DOHH2 (cell line): ENCODE measurements around the gene NKD1.

ENCODE experiments used
- H3F3A ChIP-seq: fragments of 200-600 bp; sonication (generic), shearing (Covaris generic); 2 replicates; pipeline ENCODE4 v1.6.0; 2016; ENCODE audit warnings: antibody characterized with exemption, mild to moderate bottlenecking; ENCODE audit not compliant: control insufficient read depth, insufficient read depth
- H3K27ac ChIP-seq: fragments of 200-600 bp; sonication (generic); 2 replicates; pipeline ENCODE4 v1.5.1; 2014; ENCODE audit warnings: low read depth, mild to moderate bottlenecking, low read length, moderate library complexity
- H3K27me3 ChIP-seq: fragments of 200-600 bp; sonication (generic); 2 replicates; pipeline ENCODE4 v1.6.1; 2014; ENCODE audit warnings: mild to moderate bottlenecking, low read length, mixed read lengths; ENCODE audit not compliant: control insufficient read depth
- H3K36me3 ChIP-seq: fragments of 200-600 bp; sonication (generic); 2 replicates; pipeline ENCODE4 v1.6.1; 2014; ENCODE audit warnings: mild to moderate bottlenecking, low read length, moderate library complexity, mixed read lengths; ENCODE audit not compliant: control insufficient read depth
- H3K4me1 ChIP-seq: fragments of 200-600 bp; sonication (generic); 2 replicates; pipeline ENCODE4 v1.6.1; 2014; ENCODE audit warnings: mild to moderate bottlenecking, low read length, mixed read lengths; ENCODE audit not compliant: control insufficient read depth
- H3K4me2 ChIP-seq: fragments of 200-600 bp; sonication (generic); 2 replicates; pipeline ENCODE4 v1.6.0; 2014; ENCODE audit warnings: mild to moderate bottlenecking, low read length, moderate library complexity
- H3K4me3 ChIP-seq: fragments of 200-600 bp; sonication (generic); 2 replicates; pipeline ENCODE4 v1.5.1; 2014; ENCODE audit warnings: mild to moderate bottlenecking, low read length, mixed read lengths
- H3K79me2 ChIP-seq: fragments of 200-600 bp; sonication (generic); 2 replicates; pipeline ENCODE4 v1.6.1; 2014; ENCODE audit warnings: mild to moderate bottlenecking, low read length, mixed read lengths; ENCODE audit not compliant: control insufficient read depth
- H3K9me2 ChIP-seq: fragments of 200-600 bp; sonication (generic); replicated peaks from 2 replicates; pipeline ENCODE4 v1.6.1; 2014; ENCODE audit warnings: mild to moderate bottlenecking, low read length, mixed read lengths; ENCODE audit not compliant: control insufficient read depth
- H3K9me3 ChIP-seq: fragments of 200-600 bp; sonication (generic); 2 replicates; pipeline ENCODE4 v1.6.1; 2014; ENCODE audit warnings: antibody characterized with exemption, low read length, mixed read lengths; ENCODE audit not compliant: control insufficient read depth, insufficient read depth
- H4K20me1 ChIP-seq: fragments of 200-600 bp; sonication (generic); 2 replicates; pipeline ENCODE4 v1.6.0; 2014; ENCODE audit warnings: low read depth, mild to moderate bottlenecking, antibody characterized with exemption, low read length, moderate library complexity; ENCODE audit not compliant: control insufficient read depth, insufficient read depth
- CTCF ChIP-seq: fragments of 200-600 bp; sonication (generic); IDR thresholded peaks from one replicate; pipeline ENCODE4 v1.5.1; 2014; ENCODE audit warnings: antibody characterized with exemption, mild to moderate bottlenecking, low read depth, low read length; ENCODE audit not compliant: poor library complexity, severe bottlenecking
- EZH2phosphoT487 ChIP-seq: fragments of 200-600 bp; sonication (generic); IDR thresholded peaks from 2 replicates; pipeline ENCODE4 v1.6.1; 2017; ENCODE audit warnings: borderline replicate concordance, mild to moderate bottlenecking, antibody characterized with exemption, low read length, moderate library complexity, mixed read lengths

NKD1 gene

GRCh38 chr16:50529334-50529733 is 18.9 kb upstream of the NKD1 start:
- H3K79me2 ChIP-seq, result no peaks in the 10 kb centered on the region
- H3K4me1 ChIP-seq, result no peaks in the 10 kb centered on the region
- H3K27ac ChIP-seq, result no peak overlapping the region
- H4K20me1 ChIP-seq, result no peaks in the 10 kb centered on the region
- H3K36me3 ChIP-seq, result no peaks in the 10 kb centered on the region
- TF ChIP-seq EZH2phosphoT487, result no peak
- TF ChIP-seq CTCF, result no peak
- peaks cover 6% of the 10 kb centered on the region; the same call in 1 of the 2 replicates for H3K9me3 ChIP-seq
- no peak overlapping the region for H3K4me2 ChIP-seq
- no peaks in the 10 kb centered on the region for H3K9me2 ChIP-seq
- H3K4me3 ChIP-seq, result no peak overlapping the region
- no peaks in the 10 kb centered on the region for H3F3A ChIP-seq
- H3K27me3 ChIP-seq, result no peaks in the 10 kb centered on the region

GRCh38 chr16:50530277-50531236 is 17.6 kb upstream of the NKD1 start:
- no peaks in the 10 kb centered on the region for H3F3A ChIP-seq

GRCh38 chr16:50531359-50531758 is 16.8 kb upstream of the NKD1 start:
- no peaks in the 10 kb centered on the region for H3K27me3 ChIP-seq
- peaks cover 6% of the 10 kb centered on the region; the same call in 1 of the 2 replicates for H3K9me3 ChIP-seq
- no peaks in the 10 kb centered on the region for H3K79me2 ChIP-seq
- no peaks in the 10 kb centered on the region for H3F3A ChIP-seq
- TF ChIP-seq CTCF, result no peak
- TF ChIP-seq EZH2phosphoT487, result no peak
- H3K4me1 ChIP-seq, result no peaks in the 10 kb centered on the region
- H3K9me2 ChIP-seq, result no peaks in the 10 kb centered on the region
- H3K4me3 ChIP-seq, result no peak overlapping the region
- H4K20me1 ChIP-seq, result no peaks in the 10 kb centered on the region
- no peak overlapping the region for H3K27ac ChIP-seq
- no peaks in the 10 kb centered on the region for H3K36me3 ChIP-seq
- H3K4me2 ChIP-seq, result no peak overlapping the region

More at GRCh38 chr16:50530277-50531236, 17.6 kb upstream of the NKD1 start:
- Histone ChIP-seq H3K9me3 (peaks cover 6% of the 10 kb centered on the region; the same call in 1 of the 2 replicates), H3K27me3 (no peaks in the 10 kb centered on the region), H4K20me1 (no peaks in the 10 kb centered on the region), H3K36me3 (no peaks in the 10 kb centered on the region), H3K9me2 (no peaks in the 10 kb centered on the region), H3K4me1 (no peaks in the 10 kb centered on the region), H3K27ac (no peak overlapping the region), H3K4me3 (no peak overlapping the region), H3K4me2 (no peak overlapping the region), H3K79me2 (no peaks in the 10 kb centered on the region)
- no peak for TF ChIP-seq CTCF
- TF ChIP-seq EZH2phosphoT487, result no peak
